ENCODE data around the gene GMEB2. TPM values are rescaled to one million over a fixed set of nuclear protein-coding genes. Genes with fewer than 3 reads are reported as not detected.
"Not testable (repeated sequence)": the region's sequence is repeated elsewhere in the genome, so short reads cannot be mapped to it uniquely, and the experiment has no call there.

GMEB2 gene
- total RNA-seq, 3 donors from 2014 or later, result 6.6 to 11.0 (median 10.2) TPM

- H3K4me3 ChIP-seq, result peak overlapping the region; percentile 51 to 66 (median 56)
- intact Hi-C loops (cut with DNase I; ENCODE audit: low total_unique reads), result no loop called here
- no peaks in the 10 kb centered on the region for H3K27me3 ChIP-seq
- peak overlapping the region; percentile 50 to 86 for H3K27ac ChIP-seq
- no peaks in the 10 kb centered on the region for H3K9me3 ChIP-seq
- H3K4me1 ChIP-seq, result peaks cover 0 to 3% of the 10 kb centered on the region in 2 donors
- peak in 1 of 2 donors; percentile 40 for DNase-seq (ENCODE audit: low spot score in 2 of 2)
- no peaks in the 10 kb centered on the region for H3K36me3 ChIP-seq
- no peak for TF ChIP-seq CTCF (IDR thresholded peaks at IDR 0.05)
- TF ChIP-seq POLR2A (IDR thresholded peaks at IDR 0.05), result no peak
- peak in 1 of 3 donors; percentile 9 for TF ChIP-seq POLR2AphosphoS5 (IDR thresholded peaks at IDR 0.05)
Measured at GRCh38 chr20:63641146-63641791, 14.4 kb upstream of the GMEB2 start.

GRCh38 chr20:63640686-63641085 lies 13.8 kb upstream of the GMEB2 start:
- H3K36me3 ChIP-seq; H3K27me3 ChIP-seq; H3K4me1 ChIP-seq; intact Hi-C loops (cut with DNase I; ENCODE audit: low total_unique reads); H3K9me3 ChIP-seq; DNase-seq (ENCODE audit: low spot score in 2 of 2): not testable (repeated sequence)
- H3K4me3 ChIP-seq, result peak overlapping the region; percentile 23 to 51 (median 48)
- peak overlapping the region in 1 of 2 donors; percentile 7 for H3K27ac ChIP-seq

GRCh38 chr20:63640086-63640485 lies 13.2 kb upstream of the GMEB2 start:
- intact Hi-C loops (cut with DNase I; ENCODE audit: low total_unique reads), result no loop called here
- H3K27me3 ChIP-seq, result no peaks in the 10 kb centered on the region
- TF ChIP-seq CTCF (IDR thresholded peaks at IDR 0.05) (no peak), POLR2AphosphoS5 (IDR thresholded peaks at IDR 0.05) (no peak)
- no peaks in the 10 kb centered on the region for H3K9me3 ChIP-seq
- H3K27ac ChIP-seq, result peak overlapping the region in 1 of 2 donors; percentile 71
- no peak for DNase-seq (ENCODE audit: low spot score in 2 of 2)
- H3K4me1 ChIP-seq, result peaks cover 0 to 3% of the 10 kb centered on the region in 2 donors
- H3K36me3 ChIP-seq, result no peaks in the 10 kb centered on the region
- H3K4me3 ChIP-seq, result peak overlapping the region; percentile 8 to 51 (median 23)

GRCh38 chr20:63639093-63639975 lies 12.4 kb upstream of the GMEB2 start:
- no peak overlapping the region for H3K4me3 ChIP-seq
- no peaks in the 10 kb centered on the region for H3K9me3 ChIP-seq
- peaks cover 0 to 3% of the 10 kb centered on the region in 2 donors for H3K4me1 ChIP-seq
- no peaks in the 10 kb centered on the region for H3K36me3 ChIP-seq
- no peaks in the 10 kb centered on the region for H3K27me3 ChIP-seq
- intact Hi-C loops (cut with DNase I; ENCODE audit: low total_unique reads), result loop anchor here (10.0 kb wide), 1 partner anchor 105 kb away; the partner anchor contains the start of gene PTK6
- no peak for TF ChIP-seq POLR2AphosphoS5 (IDR thresholded peaks at IDR 0.05)
- TF ChIP-seq CTCF (IDR thresholded peaks at IDR 0.05), result no peak
- no peak for TF ChIP-seq POLR2A (IDR thresholded peaks at IDR 0.05)
- peak overlapping the region; percentile 17 to 71 for H3K27ac ChIP-seq
- DNase-seq (ENCODE audit: low spot score in 2 of 2), result no peak

GRCh38 chr20:63636752-63637628 lies 10.1 kb upstream of the GMEB2 start:
- H3K36me3 ChIP-seq, result no peaks in the 10 kb centered on the region
- no peak overlapping the region for H3K4me3 ChIP-seq
- intact Hi-C loops (cut with DNase I; ENCODE audit: low total_unique reads), result loop anchor here (10.0 kb wide), 1 partner anchor 102 kb away; the partner anchor contains the start of gene PTK6
- H3K27ac ChIP-seq, result peak overlapping the region; percentile 7 to 38
- no peak for DNase-seq (ENCODE audit: low spot score in 2 of 2)
- H3K27me3 ChIP-seq, result no peaks in the 10 kb centered on the region
- TF ChIP-seq POLR2AphosphoS5 (IDR thresholded peaks at IDR 0.05) (no peak), CTCF (IDR thresholded peaks at IDR 0.05) (no peak), POLR2A (IDR thresholded peaks at IDR 0.05) (no peak)
- no peaks in the 10 kb centered on the region for H3K9me3 ChIP-seq
- H3K4me1 ChIP-seq, result no peaks in the 10 kb centered on the region
